IgD-negative memory B cell (primary cell): Measurements from ENCODE around the gene SAT1. TPM values are rescaled to one million over a fixed set of nuclear protein-coding genes. Genes with fewer than 3 reads are reported as not detected.
A peak's percentile ranks its signal among the peaks of the same experiment; 100 is the strongest.
"Not testable (repeated sequence)": the region's sequence is repeated elsewhere in the genome, so short reads cannot be mapped to it uniquely, and the experiment has no call there.

Experiments used
- H3K27ac Mint-ChIP-seq, 3 donors: one replicate each; pipeline ENCODE4 v1.8.0; 2020 to 2022; ENCODE audit warnings: mild to moderate bottlenecking in 3 of 3, mixed read lengths in 3 of 3, moderate library complexity in 1 of 3
- H3K27me3 Mint-ChIP-seq: one replicate; pipeline ENCODE4 v1.8.0; 2021; ENCODE audit warnings: mixed read lengths
- H3K36me3 Mint-ChIP-seq: one replicate; pipeline ENCODE4 v1.8.0; 2020; ENCODE audit warnings: mild to moderate bottlenecking, mixed read lengths
- H3K4me1 Mint-ChIP-seq, 3 donors: one replicate each; pipeline ENCODE4 v1.8.0; 2020 to 2022; ENCODE audit warnings: mixed read lengths in 3 of 3, mild to moderate bottlenecking in 1 of 3
- H3K4me3 Mint-ChIP-seq, 4 donors: one replicate each; pipeline ENCODE4 v1.8.0; 2020 to 2022; ENCODE audit warnings: mild to moderate bottlenecking in 4 of 4, mixed read lengths in 4 of 4, moderate library complexity in 3 of 4
- H3K9me3 Mint-ChIP-seq, 3 donors: one replicate each; pipeline ENCODE4 v1.8.0; 2020 to 2021; ENCODE audit warnings: mixed read lengths in 3 of 3, mild to moderate bottlenecking in 1 of 3
- polyA plus RNA-seq: library from polyadenylated mRNA; unstranded; fragments of 300-500 nt; fragmentation: Illumina TruSeq; gene quantifications from one replicate; pipeline ENCODE4 v1.2.3, GENCODE V29; 2021

SAT1 gene
- polyA plus RNA-seq, 1 donor from 2014 or later = 206 TPM

DNA sequence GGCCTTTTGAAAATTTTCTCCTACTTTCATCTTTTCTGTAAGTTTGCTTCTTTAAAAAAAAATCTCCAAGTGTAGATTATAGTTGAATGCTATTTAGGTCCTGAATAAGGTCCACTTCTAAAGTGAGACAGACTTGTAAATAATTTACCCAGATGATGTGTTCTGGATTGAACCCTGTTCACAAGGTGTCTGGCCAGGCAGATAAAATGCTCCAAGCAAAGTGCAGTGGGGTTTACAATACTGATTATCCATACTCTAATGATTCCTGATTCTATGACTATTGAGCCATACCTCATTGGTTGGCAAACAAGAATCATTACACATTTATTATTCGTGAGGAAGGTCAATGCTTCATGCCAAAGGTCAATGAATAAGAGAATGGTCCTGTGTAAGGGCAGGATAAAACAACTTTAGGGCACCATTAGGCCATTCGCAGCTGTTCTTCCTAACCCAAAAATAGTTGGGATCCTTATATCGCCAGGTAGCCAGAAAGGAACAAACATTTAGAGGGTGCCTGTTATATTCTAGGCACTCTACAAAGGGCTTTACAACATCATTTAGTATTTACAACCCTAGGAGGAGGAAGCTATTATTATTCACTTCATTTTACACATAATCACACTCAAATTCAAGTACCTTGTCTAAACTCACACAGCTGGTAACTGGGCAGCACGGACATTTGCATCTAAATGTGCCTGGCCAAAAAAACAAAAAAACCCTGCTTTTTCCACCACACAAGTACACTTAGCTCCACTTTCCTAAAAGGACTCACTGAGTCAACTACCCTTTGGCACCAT, 18.6 kb upstream of the SAT1 start:
- peak overlapping the region in 1 of 4 donors; percentile 40 for H3K4me3 Mint-ChIP-seq
- H3K4me1 Mint-ChIP-seq = peaks cover 0 to 5% (median 0%) of the 10 kb centered on the region in 3 donors
- H3K36me3 Mint-ChIP-seq = no peaks in the 10 kb centered on the region
- peaks cover 0 to 3% (median 0%) of the 10 kb centered on the region in 3 donors for H3K9me3 Mint-ChIP-seq
- no peaks in the 10 kb centered on the region for H3K27me3 Mint-ChIP-seq
- H3K27ac Mint-ChIP-seq = no peak overlapping the region

GRCh38 chrX:23765449-23765848, 17.5 kb upstream of the SAT1 start:
- H3K9me3 Mint-ChIP-seq = peaks cover 0 to 3% (median 0%) of the 10 kb centered on the region in 3 donors

DNA sequence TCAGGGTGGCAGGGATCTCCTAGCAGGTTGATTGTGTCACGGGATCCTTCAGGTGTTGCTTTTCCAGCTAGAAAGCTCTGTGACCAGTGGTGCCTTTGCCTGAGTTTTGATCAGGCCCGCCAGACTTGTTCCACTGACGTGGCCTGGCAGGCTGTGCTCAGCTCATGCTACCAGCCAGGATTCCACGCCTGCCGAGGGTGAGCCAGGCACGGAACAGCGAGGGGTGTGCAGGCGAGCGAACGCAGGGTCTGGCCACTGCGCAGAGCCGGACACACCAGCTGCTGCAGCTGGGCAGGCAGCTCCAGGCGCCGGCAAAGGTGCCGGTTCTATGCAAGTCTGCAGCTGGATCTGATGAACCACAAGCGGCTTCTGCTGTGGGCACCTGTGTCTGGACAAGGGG, 17.1 kb upstream of the SAT1 start:
- H3K9me3 Mint-ChIP-seq = peaks cover 0 to 3% (median 0%) of the 10 kb centered on the region in 3 donors
- peaks cover 0 to 5% (median 0%) of the 10 kb centered on the region in 3 donors for H3K4me1 Mint-ChIP-seq
- H3K4me3 Mint-ChIP-seq = no peak overlapping the region
- no peaks in the 10 kb centered on the region for H3K27me3 Mint-ChIP-seq
- no peak overlapping the region for H3K27ac Mint-ChIP-seq
- H3K36me3 Mint-ChIP-seq = no peaks in the 10 kb centered on the region

More at GRCh38 chrX:23765449-23765848, 17.5 kb upstream of the SAT1 start:
- Mint-ChIP-seq H3K4me3 (peak overlapping the region in 1 of 4 donors; percentile 40), H3K36me3 (no peaks in the 10 kb centered on the region), H3K27ac (no peak overlapping the region), H3K4me1 (peaks cover 0 to 5% (median 0%) of the 10 kb centered on the region in 3 donors), H3K27me3 (no peaks in the 10 kb centered on the region)

GRCh38 chrX:23766650-23767551, 16.1 kb upstream of the SAT1 start:
- Mint-ChIP-seq H3K4me1 (peaks cover 0 to 5% (median 0%) of the 10 kb centered on the region in 3 donors), H3K4me3 (peak overlapping the region; percentile 50 to 95 (median 76)), H3K36me3 (no peaks in the 10 kb centered on the region), H3K27ac (peak overlapping the region in 2 of 3 donors; percentile 33 to 85), H3K9me3 (peaks cover 0 to 3% (median 0%) of the 10 kb centered on the region in 3 donors), H3K27me3 (no peaks in the 10 kb centered on the region)

DNA sequence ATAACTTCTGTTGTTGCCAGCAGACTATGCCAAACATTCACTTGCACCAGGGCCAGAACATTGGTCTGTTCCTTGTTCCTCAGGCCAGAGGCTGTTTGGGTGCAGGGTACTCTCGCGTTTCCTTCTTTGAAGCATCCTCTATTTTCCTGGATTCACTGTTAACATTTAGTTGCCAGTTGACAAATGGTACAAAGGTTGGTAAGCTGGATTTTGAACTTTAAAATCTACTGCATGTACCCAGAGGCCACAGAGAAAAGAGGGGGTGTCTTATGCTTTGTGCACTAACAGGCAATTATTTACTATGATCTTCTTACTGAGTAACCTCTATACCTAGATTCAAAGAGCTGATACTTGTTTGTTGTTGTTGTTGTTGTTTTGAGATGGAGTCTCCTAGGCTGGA, 12.8 kb upstream of the SAT1 start:
- H3K4me3 Mint-ChIP-seq = peak overlapping the region in 1 of 4 donors; percentile 5
- H3K4me1 Mint-ChIP-seq = peaks cover 2 to 15% (median 14%) of the 10 kb centered on the region in 3 donors
- no peak overlapping the region for H3K27ac Mint-ChIP-seq
- no peaks in the 10 kb centered on the region for H3K9me3 Mint-ChIP-seq
- H3K27me3 Mint-ChIP-seq = no peaks in the 10 kb centered on the region
- no peaks in the 10 kb centered on the region for H3K36me3 Mint-ChIP-seq

- not testable (repeated sequence) for H3K27me3 Mint-ChIP-seq, H3K4me3 Mint-ChIP-seq
Measured at GRCh38 chrX:23771086-23771485, 11.9 kb upstream of the SAT1 start.

GRCh38 chrX:23773601-23774175, 9.3 kb upstream of the SAT1 start:
- Mint-ChIP-seq H3K4me3 (peak overlapping the region; percentile 29 to 74 (median 54)), H3K4me1 (peaks cover 5 to 15% (median 9%) of the 10 kb centered on the region in 3 donors), H3K9me3 (no peaks in the 10 kb centered on the region), H3K27me3 (no peaks in the 10 kb centered on the region), H3K27ac (peak overlapping the region; percentile 67 to 95 (median 78)), H3K36me3 (no peaks in the 10 kb centered on the region)

More at GRCh38 chrX:23771086-23771485, 11.9 kb upstream of the SAT1 start:
- H3K4me1 Mint-ChIP-seq = peaks cover 2 to 15% (median 14%) of the 10 kb centered on the region in 3 donors
- not testable (repeated sequence) for H3K27ac Mint-ChIP-seq, H3K9me3 Mint-ChIP-seq, H3K36me3 Mint-ChIP-seq

DNA sequence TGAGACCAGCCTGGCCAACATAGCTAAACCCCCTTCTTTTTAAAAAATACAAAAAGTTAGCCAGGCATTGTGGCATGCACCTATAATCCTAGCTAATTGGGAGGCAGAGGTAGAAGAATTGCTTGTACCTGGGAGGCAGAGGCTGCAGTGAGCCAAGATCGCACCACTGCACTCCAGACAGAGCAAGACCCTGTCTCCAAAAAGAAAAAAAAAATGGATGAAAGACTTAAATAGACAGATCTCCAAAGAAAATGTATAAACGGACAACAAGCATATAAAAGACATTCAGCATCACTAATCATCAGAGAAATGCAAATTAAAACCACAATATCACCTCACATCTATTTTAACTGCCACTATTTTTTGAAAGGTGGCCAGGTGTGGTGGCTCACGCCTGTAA, 6.6 kb upstream of the SAT1 start:
- Mint-ChIP-seq H3K4me1 (peaks cover 8 to 17% (median 13%) of the 10 kb centered on the region in 3 donors), H3K4me3 (peak overlapping the region in 1 of 4 donors; percentile 47), H3K36me3 (no peaks in the 10 kb centered on the region), H3K9me3 (no peaks in the 10 kb centered on the region), H3K27ac (peak overlapping the region in 1 of 3 donors; percentile 64), H3K27me3 (no peaks in the 10 kb centered on the region)

- H3K36me3 Mint-ChIP-seq = no peaks in the 10 kb centered on the region
- peaks cover 11 to 22% (median 14%) of the 10 kb centered on the region in 3 donors for H3K4me1 Mint-ChIP-seq
- no peaks in the 10 kb centered on the region for H3K27me3 Mint-ChIP-seq
- H3K9me3 Mint-ChIP-seq = no peaks in the 10 kb centered on the region
- no peak overlapping the region for H3K4me3 Mint-ChIP-seq
- peak overlapping the region in 1 of 3 donors; percentile 45 for H3K27ac Mint-ChIP-seq
Measured at GRCh38 chrX:23779025-23779424, 3.9 kb upstream of the SAT1 start.

GRCh38 chrX:23782455-23782854, 518 bp upstream of the SAT1 start:
- no peaks in the 10 kb centered on the region for H3K36me3 Mint-ChIP-seq
- H3K4me1 Mint-ChIP-seq = peaks cover 21 to 40% (median 27%) of the 10 kb centered on the region in 3 donors
- H3K27me3 Mint-ChIP-seq = no peaks in the 10 kb centered on the region
- H3K27ac Mint-ChIP-seq = peak overlapping the region; percentile 93 to 98 (median 97)
- no peaks in the 10 kb centered on the region for H3K9me3 Mint-ChIP-seq
- peak overlapping the region in 3 of 4 donors; percentile 93 to 96 (median 96) for H3K4me3 Mint-ChIP-seq

- no peaks in the 10 kb centered on the region for H3K9me3 Mint-ChIP-seq
- peak overlapping the region; percentile 93 to 96 (median 96) for H3K4me3 Mint-ChIP-seq
- peaks cover 21 to 40% (median 31%) of the 10 kb centered on the region in 3 donors for H3K4me1 Mint-ChIP-seq
- no peaks in the 10 kb centered on the region for H3K27me3 Mint-ChIP-seq
- H3K27ac Mint-ChIP-seq = peak overlapping the region; percentile 93 to 98 (median 97)
- no peaks in the 10 kb centered on the region for H3K36me3 Mint-ChIP-seq
Measured at GRCh38 chrX:23783589-23784469, 856 bp downstream of the SAT1 start.

DNA sequence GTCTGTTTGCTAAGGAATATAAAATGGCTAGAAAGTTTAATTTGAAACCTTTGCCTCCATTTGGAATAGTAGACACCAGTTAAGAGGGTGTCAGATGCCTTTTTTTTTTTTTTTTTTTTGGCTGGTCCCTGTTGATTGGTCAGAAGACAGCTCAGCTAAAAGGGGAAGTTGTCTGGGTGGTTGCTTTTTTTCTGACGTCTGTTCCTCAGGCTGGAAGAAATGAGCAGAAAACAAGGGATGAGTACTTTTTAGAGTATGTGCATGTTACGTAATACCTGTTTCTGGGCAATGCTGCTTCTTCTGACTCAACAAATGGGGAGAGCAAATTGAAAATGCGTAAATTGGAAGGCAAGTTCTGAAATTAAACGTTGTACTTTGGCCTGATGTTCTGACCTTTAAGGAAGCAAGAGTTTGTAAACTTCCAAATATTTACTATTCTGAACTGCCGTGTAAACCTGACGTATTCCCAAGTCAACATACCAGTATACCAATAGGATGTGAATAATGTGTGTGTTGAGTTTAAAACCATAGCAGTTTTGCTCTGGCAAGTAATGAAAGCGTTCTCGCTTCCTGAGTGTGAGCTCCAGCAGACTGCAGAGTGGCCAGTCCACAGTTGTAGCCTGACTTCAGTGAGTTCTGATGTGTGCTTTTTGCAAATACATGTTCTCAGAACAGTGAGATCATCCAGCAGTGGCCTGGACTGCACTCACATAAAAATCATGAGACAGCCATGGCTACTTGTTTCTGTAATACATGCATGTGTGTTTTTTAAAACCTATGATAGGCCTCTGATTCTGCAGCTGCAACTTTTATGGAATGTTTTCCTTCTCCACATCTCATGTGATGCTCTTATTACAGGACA, 1.7 kb downstream of the SAT1 start:
- Mint-ChIP-seq H3K9me3 (no peaks in the 10 kb centered on the region), H3K4me1 (peaks cover 21 to 40% (median 31%) of the 10 kb centered on the region in 3 donors), H3K27me3 (no peaks in the 10 kb centered on the region), H3K36me3 (no peaks in the 10 kb centered on the region), H3K27ac (peak overlapping the region; percentile 93 to 98 (median 97)), H3K4me3 (peak overlapping the region; percentile 93 to 96 (median 96))

DNA sequence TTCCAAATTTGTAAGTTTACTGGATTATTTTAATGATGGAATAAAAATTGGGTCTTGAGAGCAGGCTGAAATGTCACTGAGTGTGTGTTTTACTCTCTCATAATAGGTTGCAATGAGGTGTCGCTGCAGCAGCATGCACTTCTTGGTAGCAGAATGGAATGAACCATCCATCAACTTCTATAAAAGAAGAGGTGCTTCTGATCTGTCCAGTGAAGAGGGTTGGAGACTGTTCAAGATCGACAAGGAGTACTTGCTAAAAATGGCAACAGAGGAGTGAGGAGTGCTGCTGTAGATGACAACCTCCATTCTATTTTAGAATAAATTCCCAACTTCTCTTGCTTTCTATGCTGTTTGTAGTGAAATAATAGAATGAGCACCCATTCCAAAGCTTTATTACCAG, 2.6 kb downstream of the SAT1 start:
- Mint-ChIP-seq H3K9me3 (no peaks in the 10 kb centered on the region), H3K4me1 (peaks cover 21 to 40% (median 31%) of the 10 kb centered on the region in 3 donors), H3K36me3 (no peaks in the 10 kb centered on the region), H3K27ac (peak overlapping the region in 2 of 3 donors; percentile 39 to 97), H3K4me3 (peak overlapping the region; percentile 43 to 96 (median 94)), H3K27me3 (no peaks in the 10 kb centered on the region)
